Measurements from ENCODE around the gene NPBWR2.

The NPBWR2 gene

GRCh38 chr20:64106435-64106961 lies 867 bp downstream of the NPBWR2 start:
- H3K9ac ChIP-seq (ENCODE audit: low read length): no peak overlapping the region
- TF ChIP-seq, protein P1, sequence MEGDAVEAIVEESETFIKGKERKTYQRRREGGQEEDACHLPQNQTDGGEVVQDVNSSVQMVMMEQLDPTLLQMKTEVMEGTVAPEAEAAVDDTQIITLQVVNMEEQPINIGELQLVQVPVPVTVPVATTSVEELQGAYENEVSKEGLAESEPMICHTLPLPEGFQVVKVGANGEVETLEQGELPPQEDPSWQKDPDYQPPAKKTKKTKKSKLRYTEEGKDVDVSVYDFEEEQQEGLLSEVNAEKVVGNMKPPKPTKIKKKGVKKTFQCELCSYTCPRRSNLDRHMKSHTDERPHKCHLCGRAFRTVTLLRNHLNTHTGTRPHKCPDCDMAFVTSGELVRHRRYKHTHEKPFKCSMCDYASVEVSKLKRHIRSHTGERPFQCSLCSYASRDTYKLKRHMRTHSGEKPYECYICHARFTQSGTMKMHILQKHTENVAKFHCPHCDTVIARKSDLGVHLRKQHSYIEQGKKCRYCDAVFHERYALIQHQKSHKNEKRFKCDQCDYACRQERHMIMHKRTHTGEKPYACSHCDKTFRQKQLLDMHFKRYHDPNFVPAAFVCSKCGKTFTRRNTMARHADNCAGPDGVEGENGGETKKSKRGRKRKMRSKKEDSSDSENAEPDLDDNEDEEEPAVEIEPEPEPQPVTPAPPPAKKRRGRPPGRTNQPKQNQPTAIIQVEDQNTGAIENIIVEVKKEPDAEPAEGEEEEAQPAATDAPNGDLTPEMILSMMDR (IDR thresholded peaks at IDR 0.05; ENCODE audit: low read length): no peak
- no peak for TF ChIP-seq EZH2 (IDR thresholded peaks at IDR 0.05; ENCODE audit: borderline replicate concordance, low read length)

GRCh38 chr20:64105846-64106434 lies 1.4 kb downstream of the NPBWR2 start:
- no peaks in the 10 kb centered on the region for H3K9me2 ChIP-seq (ENCODE audit: low read depth, low read length)

More at GRCh38 chr20:64106435-64106961, 867 bp downstream of the NPBWR2 start:
- H4K20me1 ChIP-seq (ENCODE audit: insufficient read depth, low read length): no peaks in the 10 kb centered on the region
- 0 out of 2 replicates have a peak, but pooled peaks cover 7% of the 10 kb centered on the region for H3K27me3 ChIP-seq (ENCODE audit: insufficient read depth, low read length)
- H3K27ac ChIP-seq (ENCODE audit: low read depth, low read length, poor library complexity, severe bottlenecking): no peak overlapping the region
- no peaks in the 10 kb centered on the region for H3K9me2 ChIP-seq (ENCODE audit: low read depth, low read length)
- H3K4me1 ChIP-seq (ENCODE audit: insufficient read depth, low read length, severe bottlenecking): peaks cover 30% of the 10 kb centered on the region
- H3K79me2 ChIP-seq (ENCODE audit: insufficient read depth, low read length): no peaks in the 10 kb centered on the region
- H2AFZ ChIP-seq (ENCODE audit: low read length): no peak overlapping the region
- H3K4me3 ChIP-seq (ENCODE audit: low read depth, low read length, poor library complexity, severe bottlenecking): no peak overlapping the region
- H3K4me2 ChIP-seq (ENCODE audit: low read length): no peak overlapping the region
- H3K9me3 ChIP-seq (ENCODE audit: low read length): no peaks in the 10 kb centered on the region
- H3K36me3 ChIP-seq (ENCODE audit: insufficient read depth, low read length): no peaks in the 10 kb centered on the region
- no peaks in the 10 kb centered on the region for H3F3A ChIP-seq (ENCODE audit: insufficient read depth, low read length)

DNA sequence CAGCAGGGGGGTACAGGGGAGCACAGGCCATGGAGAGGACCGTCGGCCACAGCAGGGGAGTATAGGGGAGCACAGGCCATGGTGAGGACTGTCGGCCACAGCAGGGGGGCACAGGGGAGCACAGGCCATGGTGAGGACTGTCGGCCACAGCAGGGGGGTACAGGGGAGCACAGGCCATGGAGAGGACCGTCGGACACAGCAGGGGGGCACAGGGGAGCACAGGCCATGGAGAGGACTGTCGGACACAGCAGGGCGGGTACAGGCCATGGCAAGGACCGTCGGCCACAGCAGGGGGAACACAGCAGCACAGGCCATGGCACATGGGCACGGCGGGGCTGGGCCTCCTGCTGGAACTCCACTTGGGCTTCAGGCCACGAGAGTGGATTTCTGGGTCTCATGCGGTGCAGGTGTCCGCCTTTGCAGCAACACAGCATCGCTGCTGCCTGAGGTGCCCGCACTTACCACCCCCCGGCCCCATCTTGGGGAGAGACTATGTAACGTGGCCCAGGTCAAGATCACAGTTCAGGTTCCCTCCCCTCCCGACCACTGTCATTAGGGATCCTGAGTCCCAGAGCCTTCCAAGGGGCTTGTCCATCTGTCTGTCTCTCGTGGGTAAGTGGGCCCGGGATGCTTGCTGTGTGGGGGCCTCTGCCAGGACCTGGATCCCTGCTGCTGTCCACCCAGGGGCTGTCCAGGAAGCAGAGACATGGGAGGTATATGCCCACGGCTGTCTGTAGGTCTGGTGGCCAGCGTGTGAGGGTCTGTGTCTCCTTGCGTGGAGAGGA lies 2.5 kb downstream of the NPBWR2 start:
- Histone ChIP-seq H3K4me2 (ENCODE audit: low read length) (no peak overlapping the region), H3F3A (ENCODE audit: insufficient read depth, low read length) (no peaks in the 10 kb centered on the region), H3K79me2 (ENCODE audit: insufficient read depth, low read length) (no peaks in the 10 kb centered on the region), H3K9ac (ENCODE audit: low read length) (no peak overlapping the region), H4K20me1 (ENCODE audit: insufficient read depth, low read length) (no peaks in the 10 kb centered on the region), H3K27me3 (ENCODE audit: insufficient read depth, low read length) (0 out of 2 replicates have a peak, but pooled peaks cover 7% of the 10 kb centered on the region), H3K4me1 (ENCODE audit: insufficient read depth, low read length, severe bottlenecking) (peaks cover 46% of the 10 kb centered on the region), H2AFZ (ENCODE audit: low read length) (no peak overlapping the region), H3K9me2 (ENCODE audit: low read depth, low read length) (no peaks in the 10 kb centered on the region), H3K9me3 (ENCODE audit: low read length) (no peaks in the 10 kb centered on the region), H3K27ac (ENCODE audit: low read depth, low read length, poor library complexity, severe bottlenecking) (no peak overlapping the region), H3K36me3 (ENCODE audit: insufficient read depth, low read length) (no peaks in the 10 kb centered on the region), H3K4me3 (ENCODE audit: low read depth, low read length, poor library complexity, severe bottlenecking) (no peak overlapping the region)
- no peak for TF ChIP-seq EZH2 (IDR thresholded peaks at IDR 0.05; ENCODE audit: borderline replicate concordance, low read length)
- TF ChIP-seq, protein P1 (IDR thresholded peaks at IDR 0.05; ENCODE audit: low read length): no peak

More at GRCh38 chr20:64105846-64106434, 1.4 kb downstream of the NPBWR2 start:
- Histone ChIP-seq H3K4me2 (ENCODE audit: low read length) (no peak overlapping the region), H3K36me3 (ENCODE audit: insufficient read depth, low read length) (no peaks in the 10 kb centered on the region), H3K27ac (ENCODE audit: low read depth, low read length, poor library complexity, severe bottlenecking) (no peak overlapping the region), H3K4me1 (ENCODE audit: insufficient read depth, low read length, severe bottlenecking) (peaks cover 35% of the 10 kb centered on the region), H3K4me3 (ENCODE audit: low read depth, low read length, poor library complexity, severe bottlenecking) (no peak overlapping the region), H2AFZ (ENCODE audit: low read length) (no peak overlapping the region), H3K9ac (ENCODE audit: low read length) (no peak overlapping the region), H3K79me2 (ENCODE audit: insufficient read depth, low read length) (no peaks in the 10 kb centered on the region), H3K9me3 (ENCODE audit: low read length) (no peaks in the 10 kb centered on the region), H4K20me1 (ENCODE audit: insufficient read depth, low read length) (no peaks in the 10 kb centered on the region), H3F3A (ENCODE audit: insufficient read depth, low read length) (no peaks in the 10 kb centered on the region), H3K27me3 (ENCODE audit: insufficient read depth, low read length) (0 out of 2 replicates have a peak, but pooled peaks cover 7% of the 10 kb centered on the region)
- no peak for TF ChIP-seq EZH2 (IDR thresholded peaks at IDR 0.05; ENCODE audit: borderline replicate concordance, low read length)
- TF ChIP-seq, protein P1 (IDR thresholded peaks at IDR 0.05; ENCODE audit: low read length): no peak
